ENCODE measurements around the gene CDC45.

DNA sequence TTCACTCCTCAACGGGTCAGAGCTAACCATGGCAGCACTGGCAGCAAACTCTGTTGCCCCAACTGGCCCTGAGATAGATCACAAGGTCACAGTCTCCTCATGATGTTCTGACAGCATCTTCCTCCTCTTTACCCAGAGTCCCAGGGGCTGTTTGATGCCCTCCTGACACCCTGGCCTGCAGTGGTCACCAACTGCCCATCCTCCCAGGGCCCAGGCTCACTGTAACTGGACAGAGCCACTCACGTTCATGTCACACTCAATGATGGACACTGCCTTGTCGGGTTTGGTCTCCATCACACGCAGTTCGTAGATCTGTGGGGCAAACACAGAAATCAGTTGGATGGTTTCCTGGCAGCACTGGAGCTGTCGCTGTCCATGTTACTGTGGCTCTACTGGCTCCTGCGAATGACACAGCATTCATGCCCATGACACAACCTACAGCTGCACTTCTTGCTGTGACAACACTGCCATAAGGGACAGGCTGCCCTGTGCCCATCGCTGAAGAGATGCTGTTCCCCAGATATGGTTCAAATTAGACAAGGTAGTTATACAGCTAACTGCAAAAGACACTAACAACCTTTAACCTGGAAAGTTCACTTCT lies 21.8 kb upstream of the CDC45 start:
- TF ChIP-seq POLR2A (IDR thresholded peaks at IDR 0.05), result no peak
- TF ChIP-seq CTCF (IDR thresholded peaks at IDR 0.05), result no peak
